GM23338 (cell line): Measurements from ENCODE around the gene LMF1. TPM values are rescaled to one million over a fixed set of nuclear protein-coding genes. Genes with fewer than 3 reads are reported as not detected.
A peak's percentile ranks its signal among the peaks of the same experiment; 100 is the strongest.

Experiments
- ATAC-seq: fragments of 200-7000 bp; cut with Tn5 transposase; 3 replicates; pipeline ENCODE4 v1.9.1; 2020
- DNase-seq: peaks from one replicate; pipeline ENCODE4 v3.0.0-alpha.2; 2015; ENCODE audit warnings: low spot score
- H2AFZ ChIP-seq: fragments of 200-600 bp; sonication (generic); 2 replicates; pipeline ENCODE4 v1.8.0; 2016; ENCODE audit warnings: antibody characterized with exemption, mild to moderate bottlenecking, moderate library complexity
- H3F3A ChIP-seq: fragments of 200-600 bp; sonication (generic); replicated peaks from 2 replicates; pipeline ENCODE4 v1.8.0; 2017; ENCODE audit warnings: antibody characterized with exemption, mixed run types, low read depth
- H3K27ac ChIP-seq: fragments of 200-600 bp; sonication (generic); 2 replicates; pipeline ENCODE4 v1.6.1; 2016; ENCODE audit warnings: low read depth
- H3K27me3 ChIP-seq: fragments of 200-600 bp; sonication (generic); 2 replicates; pipeline ENCODE4 v1.8.0; 2016; ENCODE audit warnings: mild to moderate bottlenecking, mixed run types, moderate library complexity; ENCODE audit not compliant: insufficient read depth
- H3K36me3 ChIP-seq: fragments of 200-600 bp; sonication (generic); 2 replicates; pipeline ENCODE4 v1.8.0; 2016; ENCODE audit warnings: mild to moderate bottlenecking; ENCODE audit not compliant: insufficient read depth
- H3K4me1 ChIP-seq: fragments of 200-600 bp; sonication (generic); 2 replicates; pipeline ENCODE4 v1.8.0; 2016; ENCODE audit warnings: mild to moderate bottlenecking, moderate library complexity; ENCODE audit not compliant: insufficient read depth
- H3K4me2 ChIP-seq: fragments of 200-600 bp; sonication (generic); 2 replicates; pipeline ENCODE4 v1.7.1; 2017; ENCODE audit warnings: mixed run types
- H3K4me3 ChIP-seq: fragments of 200-600 bp; sonication (generic); 2 replicates; pipeline ENCODE4 v1.6.1; 2016; ENCODE audit warnings: mixed run types
- H3K79me2 ChIP-seq: fragments of 200-600 bp; sonication (generic); replicated peaks from 2 replicates; pipeline ENCODE4 v1.8.0; 2017; ENCODE audit warnings: mild to moderate bottlenecking; ENCODE audit not compliant: insufficient read depth
- H3K9me2 ChIP-seq: fragments of 200-600 bp; sonication (generic); 2 replicates; pipeline ENCODE4 v1.8.0; 2017; ENCODE audit not compliant: insufficient read depth
- H4K20me1 ChIP-seq: fragments of 200-600 bp; sonication (generic); replicated peaks from 2 replicates; pipeline ENCODE4 v1.8.0; 2017; ENCODE audit warnings: mild to moderate bottlenecking; ENCODE audit not compliant: insufficient read depth
- H3K27ac Mint-ChIP-seq: 2 replicates; pipeline ENCODE4 v1.8.0; 2020; ENCODE audit warnings: inconsistent platforms, mild to moderate bottlenecking, moderate library complexity, mixed read lengths
- H3K27me3 Mint-ChIP-seq: 3 replicates; pipeline ENCODE4 v1.8.0; 2022; ENCODE audit warnings: low read depth, mild to moderate bottlenecking, moderate library complexity, mixed read lengths, inconsistent platforms; ENCODE audit not compliant: insufficient read depth, poor library complexity
- H3K36me3 Mint-ChIP-seq: 3 replicates; pipeline ENCODE4 v1.8.0; 2021; ENCODE audit warnings: low read depth, mild to moderate bottlenecking, inconsistent platforms, moderate library complexity, mixed read lengths
- H3K4me1 Mint-ChIP-seq: 3 replicates; pipeline ENCODE4 v1.8.0; 2020; ENCODE audit warnings: mild to moderate bottlenecking, inconsistent platforms, mixed read lengths
- H3K4me3 Mint-ChIP-seq: 3 replicates; pipeline ENCODE4 v1.8.0; 2021; ENCODE audit warnings: moderate library complexity, mild to moderate bottlenecking, inconsistent platforms, mixed read lengths
- H3K9me3 Mint-ChIP-seq: 3 replicates; pipeline ENCODE4 v1.8.0; 2020; ENCODE audit warnings: moderate library complexity, mild to moderate bottlenecking, inconsistent platforms, mixed read lengths
- CREB1 ChIP-seq: fragments of 250-450 bp; sonication (Bioruptor Pico); IDR thresholded peaks from 2 replicates; pipeline ENCODE4 v1.5.0; 2020; ENCODE audit warnings: low read depth, mild to moderate bottlenecking, moderate library complexity
- ETS1 ChIP-seq: IDR thresholded peaks from 2 replicates; pipeline ENCODE4 v1.6.1; 2016; ENCODE audit warnings: antibody characterized with exemption
- EZH2 ChIP-seq: fragments of 200-600 bp; sonication (generic); IDR thresholded peaks from one replicate; pipeline ENCODE4 v1.8.0; 2017; ENCODE audit warnings: antibody characterized with exemption, mild to moderate bottlenecking, low read depth; ENCODE audit not compliant: unreplicated experiment
- EZH2phosphoT487 ChIP-seq: fragments of 200-600 bp; sonication (generic); IDR thresholded peaks from one replicate; pipeline ENCODE4 v1.8.1; 2018; ENCODE audit warnings: antibody characterized with exemption; ENCODE audit not compliant: unreplicated experiment
- JUNB ChIP-seq: IDR thresholded peaks from one replicate; pipeline ENCODE4 v1.6.1; 2016; ENCODE audit warnings: antibody characterized with exemption; ENCODE audit not compliant: unreplicated experiment
- NANOG ChIP-seq: IDR thresholded peaks from 2 replicates; pipeline ENCODE4 v1.6.1; 2016; ENCODE audit warnings: antibody characterized with exemption, borderline replicate concordance
- REST ChIP-seq: IDR thresholded peaks from one replicate; pipeline ENCODE4 v1.6.1; 2018; ENCODE audit warnings: antibody characterized with exemption; ENCODE audit not compliant: unreplicated experiment
- STAT1 ChIP-seq: IDR thresholded peaks from one replicate; pipeline ENCODE4 v1.6.1; 2016; ENCODE audit warnings: antibody characterized with exemption; ENCODE audit not compliant: unreplicated experiment
- ZNF331 ChIP-seq: fragments of 250-450 bp; sonication (Bioruptor Pico); IDR thresholded peaks from 2 replicates; pipeline ENCODE4 v1.5.0; 2020; ENCODE audit warnings: low read depth, mild to moderate bottlenecking, moderate library complexity
- polyA plus RNA-seq: library from polyadenylated mRNA; unstranded; fragments of >200 nt; fragmentation: Nextera tagmentation; extraction: Ambion mirVana; gene quantifications from 2 replicates; pipeline ENCODE4 v1.2.1, GENCODE V29; 2016
- total RNA-seq: library from RNA; depleted of rRNA; stranded (reverse); fragments of >200 nt; shearing (Covaris generic); gene quantifications from 2 replicates; pipeline ENCODE4 v1.2.3, GENCODE V29; 2014
- TF ChIP-seq, protein P1 (sequence below), 2 experiments: fragments of 200-600 bp in 1 of 2; sonication (generic) in 1 of 2; conservative IDR thresholded peaks; 2 replicates each; pipeline versions ENCODE4 v1.5.1 to v1.6.1; 2016 to 2017; ENCODE audit warnings: antibody characterized with exemption in 2 of 2, low read depth in 2 of 2, mild to moderate bottlenecking in 2 of 2, moderate library complexity in 1 of 2
- TF ChIP-seq, protein P2 (sequence below): fragments of 250-450 bp; sonication (Bioruptor Pico); IDR thresholded peaks from 2 replicates; pipeline ENCODE4 v1.5.0; 2020; ENCODE audit warnings: mild to moderate bottlenecking, moderate library complexity

LMF1 gene
- total and polyA plus RNA-seq, 2 experiments from 2014 or later: 4.2 to 10.1 TPM

DNA sequence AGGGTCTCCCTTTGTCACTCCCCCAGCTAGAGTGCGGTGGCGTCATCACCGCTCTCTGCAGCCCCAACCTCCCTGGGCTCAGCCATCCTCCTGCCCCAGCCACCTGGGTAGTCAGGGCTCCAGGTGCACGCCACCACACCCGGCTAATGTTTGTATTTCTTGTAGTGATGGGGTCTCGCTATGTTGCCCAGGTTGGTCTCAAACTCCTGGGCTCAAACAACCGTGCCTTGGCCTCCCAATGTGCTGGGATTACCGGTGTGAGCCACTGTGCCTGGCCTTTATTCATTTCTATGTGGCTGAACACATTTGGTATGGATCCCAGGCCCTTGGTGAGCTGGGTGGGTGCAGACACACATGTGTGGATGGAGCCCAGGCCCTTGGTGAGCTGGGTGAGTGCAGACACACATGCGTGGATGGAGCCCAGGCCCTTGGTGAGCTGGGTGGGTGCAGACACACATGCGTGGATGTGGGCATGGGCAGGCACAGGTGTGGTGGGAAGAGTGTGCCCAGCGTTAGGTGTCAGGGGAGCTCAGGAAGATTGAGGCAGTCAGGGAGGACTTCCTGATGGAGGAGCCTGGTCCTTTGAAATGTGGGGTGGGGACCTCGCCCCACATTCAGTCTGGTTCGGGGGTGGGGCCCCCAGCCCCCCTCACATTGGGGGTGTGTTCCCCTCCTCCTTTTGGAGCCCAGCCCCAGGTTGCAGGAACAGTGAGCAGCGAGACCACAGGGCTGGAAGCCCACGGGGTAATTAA is 47.8 kb upstream of the LMF1 start:
- no peak overlapping the region for H2AFZ ChIP-seq
- H4K20me1 ChIP-seq: no peaks in the 10 kb centered on the region
- Mint-ChIP-seq H3K27ac (peak overlapping the region; percentile 78; the same call in 1 of the 2 replicates), H3K27me3 (peaks cover 4% of the 10 kb centered on the region), H3K9me3 (no peaks in the 10 kb centered on the region), H3K4me3 (no peak overlapping the region), H3K4me1 (no peaks in the 10 kb centered on the region), H3K36me3 (no peaks in the 10 kb centered on the region)
- no peak overlapping the region for H3K4me3 ChIP-seq
- no peak overlapping the region for H3K27ac ChIP-seq
- no peaks in the 10 kb centered on the region for H3K9me2 ChIP-seq
- H3K27me3 ChIP-seq: no peaks in the 10 kb centered on the region
- no peaks in the 10 kb centered on the region for H3F3A ChIP-seq
- ATAC-seq: no peak
- no peaks in the 10 kb centered on the region for H3K4me1 ChIP-seq
- no peak overlapping the region for H3K4me2 ChIP-seq
- no peak for TF ChIP-seq EZH2
- TF ChIP-seq REST: no peak
- no peak for TF ChIP-seq ETS1
- no peak for TF ChIP-seq JUNB
- no peak for TF ChIP-seq STAT1
- TF ChIP-seq, protein P1, sequence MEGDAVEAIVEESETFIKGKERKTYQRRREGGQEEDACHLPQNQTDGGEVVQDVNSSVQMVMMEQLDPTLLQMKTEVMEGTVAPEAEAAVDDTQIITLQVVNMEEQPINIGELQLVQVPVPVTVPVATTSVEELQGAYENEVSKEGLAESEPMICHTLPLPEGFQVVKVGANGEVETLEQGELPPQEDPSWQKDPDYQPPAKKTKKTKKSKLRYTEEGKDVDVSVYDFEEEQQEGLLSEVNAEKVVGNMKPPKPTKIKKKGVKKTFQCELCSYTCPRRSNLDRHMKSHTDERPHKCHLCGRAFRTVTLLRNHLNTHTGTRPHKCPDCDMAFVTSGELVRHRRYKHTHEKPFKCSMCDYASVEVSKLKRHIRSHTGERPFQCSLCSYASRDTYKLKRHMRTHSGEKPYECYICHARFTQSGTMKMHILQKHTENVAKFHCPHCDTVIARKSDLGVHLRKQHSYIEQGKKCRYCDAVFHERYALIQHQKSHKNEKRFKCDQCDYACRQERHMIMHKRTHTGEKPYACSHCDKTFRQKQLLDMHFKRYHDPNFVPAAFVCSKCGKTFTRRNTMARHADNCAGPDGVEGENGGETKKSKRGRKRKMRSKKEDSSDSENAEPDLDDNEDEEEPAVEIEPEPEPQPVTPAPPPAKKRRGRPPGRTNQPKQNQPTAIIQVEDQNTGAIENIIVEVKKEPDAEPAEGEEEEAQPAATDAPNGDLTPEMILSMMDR (conservative IDR thresholded peaks at IDR 0.05; ENCODE audit: low read depth in 2 of 2): no peak
- TF ChIP-seq NANOG: no peak
- TF ChIP-seq ZNF331 (CRISPR knock-in tag): no peak
- TF ChIP-seq EZH2phosphoT487: no peak
- TF ChIP-seq CREB1 (CRISPR knock-in tag): no peak
- TF ChIP-seq, protein P2, sequence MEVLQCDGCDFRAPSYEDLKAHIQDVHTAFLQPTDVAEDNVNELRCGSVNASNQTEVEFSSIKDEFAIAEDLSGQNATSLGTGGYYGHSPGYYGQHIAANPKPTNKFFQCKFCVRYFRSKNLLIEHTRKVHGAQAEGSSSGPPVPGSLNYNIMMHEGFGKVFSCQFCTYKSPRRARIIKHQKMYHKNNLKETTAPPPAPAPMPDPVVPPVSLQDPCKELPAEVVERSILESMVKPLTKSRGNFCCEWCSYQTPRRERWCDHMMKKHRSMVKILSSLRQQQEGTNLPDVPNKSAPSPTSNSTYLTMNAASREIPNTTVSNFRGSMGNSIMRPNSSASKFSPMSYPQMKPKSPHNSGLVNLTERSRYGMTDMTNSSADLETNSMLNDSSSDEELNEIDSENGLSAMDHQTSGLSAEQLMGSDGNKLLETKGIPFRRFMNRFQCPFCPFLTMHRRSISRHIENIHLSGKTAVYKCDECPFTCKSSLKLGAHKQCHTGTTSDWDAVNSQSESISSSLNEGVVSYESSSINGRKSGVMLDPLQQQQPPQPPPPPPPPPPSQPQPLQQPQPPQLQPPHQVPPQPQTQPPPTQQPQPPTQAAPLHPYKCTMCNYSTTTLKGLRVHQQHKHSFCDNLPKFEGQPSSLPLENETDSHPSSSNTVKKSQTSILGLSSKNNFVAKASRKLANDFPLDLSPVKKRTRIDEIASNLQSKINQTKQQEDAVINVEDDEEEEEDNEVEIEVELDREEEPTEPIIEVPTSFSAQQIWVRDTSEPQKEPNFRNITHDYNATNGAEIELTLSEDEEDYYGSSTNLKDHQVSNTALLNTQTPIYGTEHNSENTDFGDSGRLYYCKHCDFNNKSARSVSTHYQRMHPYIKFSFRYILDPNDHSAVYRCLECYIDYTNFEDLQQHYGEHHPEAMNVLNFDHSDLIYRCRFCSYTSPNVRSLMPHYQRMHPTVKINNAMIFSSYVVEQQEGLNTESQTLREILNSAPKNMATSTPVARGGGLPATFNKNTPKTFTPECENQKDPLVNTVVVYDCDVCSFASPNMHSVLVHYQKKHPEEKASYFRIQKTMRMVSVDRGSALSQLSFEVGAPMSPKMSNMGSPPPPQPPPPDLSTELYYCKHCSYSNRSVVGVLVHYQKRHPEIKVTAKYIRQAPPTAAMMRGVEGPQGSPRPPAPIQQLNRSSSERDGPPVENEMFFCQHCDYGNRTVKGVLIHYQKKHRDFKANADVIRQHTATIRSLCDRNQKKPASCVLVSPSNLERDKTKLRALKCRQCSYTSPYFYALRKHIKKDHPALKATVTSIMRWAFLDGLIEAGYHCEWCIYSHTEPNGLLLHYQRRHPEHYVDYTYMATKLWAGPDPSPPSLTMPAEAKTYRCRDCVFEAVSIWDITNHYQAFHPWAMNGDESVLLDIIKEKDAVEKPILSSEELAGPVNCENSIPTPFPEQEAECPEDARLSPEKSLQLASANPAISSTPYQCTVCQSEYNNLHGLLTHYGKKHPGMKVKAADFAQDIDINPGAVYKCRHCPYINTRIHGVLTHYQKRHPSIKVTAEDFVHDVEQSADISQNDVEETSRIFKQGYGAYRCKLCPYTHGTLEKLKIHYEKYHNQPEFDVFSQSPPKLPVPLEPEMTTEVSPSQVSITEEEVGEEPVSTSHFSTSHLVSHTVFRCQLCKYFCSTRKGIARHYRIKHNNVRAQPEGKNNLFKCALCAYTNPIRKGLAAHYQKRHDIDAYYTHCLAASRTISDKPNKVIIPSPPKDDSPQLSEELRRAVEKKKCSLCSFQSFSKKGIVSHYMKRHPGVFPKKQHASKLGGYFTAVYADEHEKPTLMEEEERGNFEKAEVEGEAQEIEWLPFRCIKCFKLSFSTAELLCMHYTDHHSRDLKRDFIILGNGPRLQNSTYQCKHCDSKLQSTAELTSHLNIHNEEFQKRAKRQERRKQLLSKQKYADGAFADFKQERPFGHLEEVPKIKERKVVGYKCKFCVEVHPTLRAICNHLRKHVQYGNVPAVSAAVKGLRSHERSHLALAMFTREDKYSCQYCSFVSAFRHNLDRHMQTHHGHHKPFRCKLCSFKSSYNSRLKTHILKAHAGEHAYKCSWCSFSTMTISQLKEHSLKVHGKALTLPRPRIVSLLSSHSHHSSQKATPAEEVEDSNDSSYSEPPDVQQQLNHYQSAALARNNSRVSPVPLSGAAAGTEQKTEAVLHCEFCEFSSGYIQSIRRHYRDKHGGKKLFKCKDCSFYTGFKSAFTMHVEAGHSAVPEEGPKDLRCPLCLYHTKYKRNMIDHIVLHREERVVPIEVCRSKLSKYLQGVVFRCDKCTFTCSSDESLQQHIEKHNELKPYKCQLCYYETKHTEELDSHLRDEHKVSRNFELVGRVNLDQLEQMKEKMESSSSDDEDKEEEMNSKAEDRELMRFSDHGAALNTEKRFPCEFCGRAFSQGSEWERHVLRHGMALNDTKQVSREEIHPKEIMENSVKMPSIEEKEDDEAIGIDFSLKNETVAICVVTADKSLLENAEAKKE (CRISPR knock-in tag): no peak
- no peak for DNase-seq
- no peaks in the 10 kb centered on the region for H3K36me3 ChIP-seq
- no peaks in the 10 kb centered on the region for H3K79me2 ChIP-seq
